HFF-Myc (cell line): ENCODE results near the gene APMAP.
"Not testable (repeated sequence)": the region's sequence is repeated elsewhere in the genome, so short reads cannot be mapped to it uniquely, and the experiment has no call there.

ENCODE experiments used
- DNase-seq: peaks from one replicate; pipeline ENCODE4 v3.0.0-alpha.2; 2011; ENCODE audit warnings: low read depth; ENCODE audit errors: extremely low read depth
- H3K4me3 ChIP-seq: replicated peaks from 2 replicates; pipeline ENCODE4 v1.5.1; 2011; ENCODE audit warnings: low read depth, mild to moderate bottlenecking, control low read depth, low read length
- TF ChIP-seq, protein P1 (sequence below): IDR thresholded peaks from 2 replicates; pipeline ENCODE4 v1.5.1; 2012; ENCODE audit warnings: mild to moderate bottlenecking, low read depth, low read length, control low read depth; ENCODE audit errors: missing control alignments

APMAP gene

DNA sequence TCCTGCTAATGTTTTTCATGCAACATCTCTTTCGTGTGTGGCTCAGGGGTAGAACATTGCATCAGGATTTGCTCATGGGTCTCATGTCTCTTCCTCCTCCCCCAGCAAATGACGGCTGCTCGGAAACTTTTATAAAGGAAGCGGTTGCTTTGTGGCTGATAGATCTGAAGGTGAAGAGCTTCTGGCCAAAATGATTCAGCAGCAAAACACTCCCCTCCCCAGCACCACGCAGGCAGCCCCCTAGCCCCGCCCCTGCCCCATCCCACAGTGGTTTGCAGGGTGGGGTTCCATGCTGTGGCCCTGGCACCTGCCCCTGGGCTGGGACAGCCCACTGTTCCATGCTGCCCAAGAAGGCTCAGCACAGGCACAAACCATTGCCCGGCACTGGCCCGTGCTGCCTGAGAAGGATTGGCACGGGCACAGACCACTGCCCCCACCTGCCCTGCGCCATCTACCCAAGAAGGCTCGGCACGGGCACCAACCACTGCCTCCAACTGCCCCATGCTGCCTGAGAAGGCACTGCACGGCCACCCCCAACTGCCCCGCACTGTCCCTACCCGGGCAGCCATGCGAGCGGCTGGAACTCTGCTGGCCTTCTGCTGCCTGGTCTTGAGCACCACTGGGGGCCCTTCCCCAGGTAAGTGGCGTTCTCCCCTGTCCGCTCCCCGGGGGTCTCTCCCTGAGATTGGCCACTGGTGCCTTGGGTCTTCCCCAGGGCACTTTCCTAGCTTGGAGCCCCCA lies 43.4 kb downstream of the APMAP start, which contains the start of gene CST7:
TSS of gene CST7 (plus strand) at position 331 of the 741 bp plus-strand sequence. CDS start at position 568, 237 bp downstream.
- TF ChIP-seq, protein P1, sequence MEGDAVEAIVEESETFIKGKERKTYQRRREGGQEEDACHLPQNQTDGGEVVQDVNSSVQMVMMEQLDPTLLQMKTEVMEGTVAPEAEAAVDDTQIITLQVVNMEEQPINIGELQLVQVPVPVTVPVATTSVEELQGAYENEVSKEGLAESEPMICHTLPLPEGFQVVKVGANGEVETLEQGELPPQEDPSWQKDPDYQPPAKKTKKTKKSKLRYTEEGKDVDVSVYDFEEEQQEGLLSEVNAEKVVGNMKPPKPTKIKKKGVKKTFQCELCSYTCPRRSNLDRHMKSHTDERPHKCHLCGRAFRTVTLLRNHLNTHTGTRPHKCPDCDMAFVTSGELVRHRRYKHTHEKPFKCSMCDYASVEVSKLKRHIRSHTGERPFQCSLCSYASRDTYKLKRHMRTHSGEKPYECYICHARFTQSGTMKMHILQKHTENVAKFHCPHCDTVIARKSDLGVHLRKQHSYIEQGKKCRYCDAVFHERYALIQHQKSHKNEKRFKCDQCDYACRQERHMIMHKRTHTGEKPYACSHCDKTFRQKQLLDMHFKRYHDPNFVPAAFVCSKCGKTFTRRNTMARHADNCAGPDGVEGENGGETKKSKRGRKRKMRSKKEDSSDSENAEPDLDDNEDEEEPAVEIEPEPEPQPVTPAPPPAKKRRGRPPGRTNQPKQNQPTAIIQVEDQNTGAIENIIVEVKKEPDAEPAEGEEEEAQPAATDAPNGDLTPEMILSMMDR = no peak
- H3K4me3 ChIP-seq = no peak within 1 kb of the TSS
- no peak for DNase-seq

DNA sequence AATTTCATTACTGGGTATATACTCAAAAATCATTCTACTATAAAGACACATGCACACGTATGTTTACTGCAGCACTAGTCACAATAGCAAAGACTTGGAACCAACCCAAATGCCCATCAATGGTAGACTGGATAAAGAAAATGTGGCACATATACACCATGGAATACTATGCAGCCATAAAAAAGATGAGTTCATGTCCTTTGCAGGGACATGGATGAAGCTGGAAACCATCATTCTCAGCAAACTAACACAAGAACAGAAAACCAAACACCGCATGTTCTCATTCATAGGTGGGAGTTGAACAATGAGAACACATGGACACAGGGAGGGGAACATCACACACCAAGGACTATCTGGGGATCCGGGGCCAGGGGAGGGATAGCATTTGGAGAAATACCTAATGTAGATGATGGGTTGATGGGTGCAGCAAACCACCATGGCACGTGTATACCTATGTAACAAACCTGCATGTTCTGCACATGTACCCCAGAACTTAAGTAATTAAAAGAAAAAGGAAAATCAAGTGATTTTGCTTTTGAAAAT lies 44.1 kb downstream of the APMAP start:
- H3K4me3 ChIP-seq, DNase-seq: not testable (repeated sequence)

DNA sequence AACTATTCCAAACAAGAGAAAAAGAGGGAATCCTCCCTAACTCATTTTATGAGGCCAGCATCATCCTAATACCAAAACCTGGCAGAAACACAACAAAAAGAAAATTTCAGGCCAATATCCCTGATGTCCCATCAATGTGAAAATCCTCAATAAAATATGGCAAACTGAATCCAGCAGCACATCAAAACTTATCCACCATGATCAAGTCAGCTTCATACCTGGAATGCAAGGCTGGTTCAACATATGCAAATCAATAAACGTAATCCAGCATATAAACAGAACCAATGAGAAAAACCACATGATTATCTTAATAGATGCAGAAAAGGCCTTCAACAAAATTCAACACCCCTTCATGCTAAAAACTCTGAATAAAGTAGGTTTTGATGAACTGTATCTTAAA lies 46.2 kb downstream of the APMAP start:
- H3K4me3 ChIP-seq, DNase-seq: not testable (repeated sequence)

DNA sequence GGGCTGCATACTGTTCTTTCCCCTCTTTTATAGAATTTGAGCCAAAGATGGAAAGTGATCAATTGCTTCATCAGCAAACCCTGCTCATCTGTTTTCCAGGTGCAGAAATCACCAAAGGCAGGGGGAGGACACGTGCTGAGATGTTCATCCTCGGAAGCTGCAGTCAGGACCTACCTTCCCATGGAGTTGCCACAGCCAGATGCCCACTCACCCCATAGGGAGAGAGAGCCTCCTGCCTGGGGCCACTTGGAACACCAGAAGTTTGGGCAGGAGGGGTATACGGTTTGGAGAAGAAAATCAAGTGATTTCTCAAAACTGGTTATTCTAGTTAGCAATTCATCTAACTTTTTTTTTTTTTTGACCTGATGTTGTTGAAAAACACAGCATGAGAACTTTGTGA lies 48.8 kb downstream of the APMAP start:
- no peak overlapping the region for H3K4me3 ChIP-seq
- TF ChIP-seq, protein P1 = no peak
- DNase-seq = no peak

DNA sequence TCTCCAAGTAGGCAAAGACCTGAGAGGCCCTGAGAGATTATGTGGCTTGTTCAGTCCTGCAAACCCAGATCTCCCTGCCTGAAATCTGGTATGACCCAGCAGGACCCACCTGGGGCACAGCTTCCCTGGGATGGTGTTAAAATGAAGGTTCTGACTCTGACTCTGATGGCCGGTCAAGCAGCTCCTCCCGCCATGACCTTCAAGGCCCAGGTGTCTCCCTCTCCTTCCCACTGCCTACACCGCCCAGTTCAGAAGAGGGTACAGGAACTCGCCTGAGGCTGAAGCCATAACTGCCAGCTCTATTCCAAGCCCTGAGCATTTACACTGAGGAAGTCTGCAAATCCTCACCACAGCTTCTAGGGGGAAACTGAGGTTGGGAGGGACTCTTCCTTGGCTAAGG lies 49.4 kb downstream of the APMAP start:
- no peak for DNase-seq

DNA sequence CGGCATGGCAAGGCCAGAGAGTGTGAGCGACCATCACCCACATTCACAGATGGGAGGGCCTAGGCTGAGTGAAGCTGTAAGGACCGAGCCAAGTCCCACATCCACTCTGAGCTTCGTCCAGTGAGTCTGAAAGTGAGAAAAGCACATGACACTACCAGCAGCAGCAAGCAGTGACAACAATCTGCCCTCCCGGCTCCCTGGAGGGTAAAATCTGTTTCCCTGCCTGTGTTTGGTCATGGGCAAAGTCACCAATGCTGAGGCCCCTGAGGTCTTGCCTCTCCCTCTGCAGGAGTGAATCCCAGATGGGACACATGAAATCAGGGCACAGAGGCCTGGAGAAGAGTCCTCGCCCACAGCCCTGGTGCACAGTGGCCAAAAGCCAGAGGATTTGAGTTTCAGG lies 49.9 kb downstream of the APMAP start:
- TF ChIP-seq, protein P1 = no peak
- DNase-seq = no peak
- no peak overlapping the region for H3K4me3 ChIP-seq

More for the DNA sequence above, 49.4 kb downstream of the APMAP start:
- no peak overlapping the region for H3K4me3 ChIP-seq
- TF ChIP-seq, protein P1 = no peak

DNA sequence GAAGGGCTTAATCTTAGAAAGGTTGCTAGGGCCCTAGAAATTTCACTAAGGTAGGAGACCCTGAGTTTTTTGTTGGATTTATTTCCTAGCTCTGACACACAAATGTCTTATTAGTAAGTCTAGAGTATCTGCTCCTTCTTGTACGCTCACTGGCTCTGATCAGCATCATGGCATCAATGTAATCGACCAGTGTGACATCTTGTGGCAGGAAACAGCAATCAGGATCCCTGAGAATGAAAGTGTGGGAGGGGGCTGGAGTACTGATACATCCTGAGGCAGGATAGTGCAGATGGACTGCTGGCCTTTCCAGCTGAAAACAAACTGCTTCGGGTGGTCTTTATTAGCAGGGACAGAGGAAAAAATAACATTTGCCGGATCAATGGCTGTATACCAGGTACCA lies 53.5 kb downstream of the APMAP start:
- no peak for DNase-seq
- TF ChIP-seq, protein P1 = no peak
- H3K4me3 ChIP-seq = no peak overlapping the region

DNA sequence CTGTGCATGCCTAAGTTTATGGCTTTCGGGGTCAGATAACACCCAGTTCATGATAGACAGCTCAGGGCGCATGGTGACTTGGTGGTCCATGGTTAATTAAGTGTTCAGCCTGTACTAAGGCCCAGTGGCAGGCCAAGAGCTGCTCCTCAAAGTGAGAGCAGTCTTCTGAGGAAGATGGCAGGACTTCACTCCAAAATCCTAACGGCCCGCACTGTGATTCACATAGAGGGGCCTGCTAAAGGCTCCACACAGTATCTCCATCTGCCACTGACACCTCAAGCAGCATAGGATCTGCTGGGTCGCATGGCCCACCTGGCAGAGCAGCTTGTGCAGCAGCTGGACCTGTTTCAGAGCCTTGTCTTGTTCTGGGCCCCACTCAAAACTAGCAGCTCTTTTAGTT lies 54.1 kb downstream of the APMAP start:
- no peak for DNase-seq
- H3K4me3 ChIP-seq = no peak overlapping the region
- TF ChIP-seq, protein P1 = no peak
